ENCODE measurements around the gene ERI3. TPM values are rescaled to one million over a fixed set of nuclear protein-coding genes. Genes with fewer than 3 reads are reported as not detected.

ERI3 gene
- total RNA-seq, 4 donors from 2014 or later, result 27.0 to 35.1 (median 31.8) TPM

DNA sequence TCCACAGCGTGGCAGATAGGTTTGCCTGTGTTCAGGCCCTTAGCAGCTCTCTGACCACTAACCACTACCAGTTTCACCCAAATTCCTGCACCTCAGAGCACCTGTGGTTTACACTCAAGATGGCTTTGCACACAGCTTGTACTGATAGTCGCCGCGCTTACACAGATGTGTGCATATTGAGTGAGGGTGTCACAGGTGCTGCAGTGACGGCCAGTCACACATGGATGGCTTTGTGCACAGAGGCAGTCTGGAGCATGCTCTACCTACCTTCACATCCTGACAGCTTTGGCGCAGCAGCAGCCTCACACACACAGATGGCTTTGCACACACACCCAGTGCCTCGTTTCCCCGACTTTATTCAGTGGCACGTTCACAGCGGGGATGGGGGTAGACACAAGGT lies 134.3 kb downstream of the ERI3 start:
- no peaks in the 10 kb centered on the region for H3K27me3 ChIP-seq
- no peak overlapping the region for H3K27ac ChIP-seq
- intact Hi-C loops (cut with DNase I), result no loop called here
- 82 to 89% methylated on average over 6 to 10 of the region's 10 CpGs for WGBS, 2 donors
- TF ChIP-seq CTCF (IDR thresholded peaks at IDR 0.05) (no peak), POLR2A (IDR thresholded peaks at IDR 0.05) (no peak)
- DNase-seq, result no peak
- no peak overlapping the region for H3K4me3 ChIP-seq
- H3K36me3 ChIP-seq, result peaks cover 23 to 62% (median 45%) of the 10 kb centered on the region in 3 donors
- no peaks in the 10 kb centered on the region for H3K9me3 ChIP-seq
- no peaks in the 10 kb centered on the region for H3K4me1 ChIP-seq

GRCh38 chr1:44220001-44220751 lies 134.9 kb downstream of the ERI3 start:
- no peaks in the 10 kb centered on the region for H3K4me1 ChIP-seq
- no peaks in the 10 kb centered on the region for H3K9me3 ChIP-seq
- DNase-seq, result no peak
- no peak overlapping the region for H3K4me3 ChIP-seq
- intact Hi-C loops (cut with DNase I), result no loop called here
- no peaks in the 10 kb centered on the region for H3K27me3 ChIP-seq
- no peak overlapping the region for H3K27ac ChIP-seq
- H3K36me3 ChIP-seq, result peaks cover 24 to 68% (median 46%) of the 10 kb centered on the region in 3 donors
- TF ChIP-seq POLR2A (IDR thresholded peaks at IDR 0.05), result no peak
- WGBS, 2 donors, result 56 to 57% methylated on average over 7 to 10 of the region's 31 CpGs

DNA sequence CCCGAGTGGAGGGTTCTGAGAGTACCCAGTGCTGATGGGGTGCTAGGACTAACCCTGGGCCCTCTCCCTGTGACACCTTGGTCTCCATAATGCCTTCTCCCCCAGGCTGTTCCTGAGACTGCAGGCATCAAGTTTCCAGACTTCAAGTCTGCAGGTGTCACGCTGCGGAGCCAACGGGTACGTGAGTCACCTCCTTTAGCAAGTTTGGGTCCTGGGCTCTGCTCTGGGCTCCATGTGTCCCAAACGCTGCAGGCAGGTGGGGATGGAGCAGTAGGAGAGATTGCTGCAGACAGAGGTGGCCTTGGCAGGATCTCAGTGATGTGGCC lies 135.8 kb downstream of the ERI3 start:
- TF ChIP-seq CTCF (IDR thresholded peaks at IDR 0.05) (no peak), POLR2A (IDR thresholded peaks at IDR 0.05) (no peak)
- H3K4me1 ChIP-seq, result peaks cover 0 to 8% (median 5%) of the 10 kb centered on the region in 3 donors
- H3K9me3 ChIP-seq, result no peaks in the 10 kb centered on the region
- H3K36me3 ChIP-seq, result peaks cover 24 to 75% (median 46%) of the 10 kb centered on the region in 3 donors
- 33 to 83% methylated on average over 1 of the region's 6 CpGs for WGBS, 2 donors
- no peaks in the 10 kb centered on the region for H3K27me3 ChIP-seq
- DNase-seq, result no peak
- no peak overlapping the region for H3K4me3 ChIP-seq
- no peak overlapping the region for H3K27ac ChIP-seq
- intact Hi-C loops (cut with DNase I), result loop anchor here (10.0 kb wide), 2 partner anchors 96 to 376 kb away; no protein-coding TSS in a partner anchor

DNA sequence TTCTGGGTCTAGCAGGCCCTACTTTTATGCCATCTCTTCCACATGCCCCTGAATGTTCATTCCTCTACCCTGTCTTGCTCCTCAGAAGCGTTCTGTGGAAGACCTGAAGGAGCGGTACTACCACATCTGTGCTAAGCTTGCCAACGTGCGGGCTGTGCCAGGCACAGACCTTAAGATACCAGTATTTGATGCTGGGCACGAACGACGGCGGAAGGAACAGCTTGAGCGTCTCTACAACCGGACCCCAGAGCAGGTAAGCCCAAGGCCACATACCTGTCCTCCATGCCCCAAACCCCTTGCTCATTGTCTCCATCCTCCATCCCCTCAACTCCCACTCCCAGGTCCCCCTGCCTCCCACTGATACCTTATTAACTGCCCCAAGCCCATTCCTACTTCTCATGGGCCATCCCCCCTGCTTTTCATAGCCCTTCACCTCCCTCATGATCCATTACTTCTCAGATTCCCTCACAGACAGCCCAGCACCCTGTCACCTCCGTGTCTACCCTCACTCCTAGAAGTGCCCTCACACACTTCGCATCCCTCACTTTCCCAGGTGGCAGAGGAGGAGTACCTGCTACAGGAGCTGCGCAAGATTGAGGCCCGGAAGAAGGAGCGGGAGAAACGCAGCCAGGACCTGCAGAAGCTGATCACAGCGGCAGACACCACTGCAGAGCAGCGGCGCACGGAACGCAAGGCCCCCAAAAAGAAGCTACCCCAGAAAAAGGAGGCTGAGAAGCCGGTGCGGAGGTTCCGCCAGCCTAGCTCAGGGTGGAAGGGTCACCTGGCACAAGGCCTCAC lies 136.4 kb downstream of the ERI3 start:
- H3K27me3 ChIP-seq, result no peaks in the 10 kb centered on the region
- no peak overlapping the region for H3K4me3 ChIP-seq
- peaks cover 4 to 13% (median 10%) of the 10 kb centered on the region in 3 donors for H3K4me1 ChIP-seq
- H3K9me3 ChIP-seq, result no peaks in the 10 kb centered on the region
- DNase-seq, result no peak
- peaks cover 24 to 75% (median 46%) of the 10 kb centered on the region in 3 donors for H3K36me3 ChIP-seq
- WGBS, 2 donors, result 89 to 91% methylated on average over 14 to 15 of the region's 24 CpGs
- no peak overlapping the region for H3K27ac ChIP-seq
- intact Hi-C loops (cut with DNase I), result loop anchor here (10.0 kb wide), 2 partner anchors 96 to 376 kb away; no protein-coding TSS in a partner anchor
- TF ChIP-seq POLR2A (IDR thresholded peaks at IDR 0.05) (no peak), CTCF (IDR thresholded peaks at IDR 0.05) (no peak)

- H3K27ac ChIP-seq, result no peak overlapping the region
- peaks cover 5 to 17% (median 10%) of the 10 kb centered on the region in 3 donors for H3K4me1 ChIP-seq
- H3K27me3 ChIP-seq, result no peaks in the 10 kb centered on the region
- WGBS, 2 donors, result 89 to 93% methylated on average over 3 of the region's 4 CpGs
- intact Hi-C loops (cut with DNase I), result loop anchor here (10.0 kb wide), 2 partner anchors 97 to 377 kb away; no protein-coding TSS in a partner anchor
- TF ChIP-seq CTCF (IDR thresholded peaks at IDR 0.05), result peak; percentile 72 to 90 (median 86)
- TF ChIP-seq POLR2A (IDR thresholded peaks at IDR 0.05), result no peak
- no peak overlapping the region for H3K4me3 ChIP-seq
- DNase-seq, result no peak
- H3K36me3 ChIP-seq, result peaks cover 24 to 74% (median 46%) of the 10 kb centered on the region in 3 donors
- H3K9me3 ChIP-seq, result no peaks in the 10 kb centered on the region
These were observed 137.1 kb downstream of the ERI3 start for GRCh38 chr1:44217809-44218410.
